Right lobe of liver (tissue), 6 donors: ENCODE data around the gene SLC9B1. TPM values are rescaled to one million over a fixed set of nuclear protein-coding genes. Genes with fewer than 3 reads are reported as not detected.

Experiments
- ATAC-seq, 4 donors: fragments of 200-7000 bp; cut with Tn5 transposase; one replicate each; pipeline ENCODE4 v1.9.1; 2020; ENCODE audit warnings: mild to moderate bottlenecking in 4 of 4, moderate library complexity in 4 of 4
- DNase-seq, 3 donors: peaks; one replicate each; pipeline ENCODE4 v3.0.0-alpha.2; 2020
- H3K27ac ChIP-seq, 3 donors: fragments of 200-600 bp; one replicate each; pipeline ENCODE4 v1.8.0; 2022
- H3K27me3 ChIP-seq, 2 donors: fragments of 200-600 bp; one replicate each; pipeline ENCODE4 v1.8.0; 2022
- H3K36me3 ChIP-seq, 4 donors: fragments of 200-600 bp; sonication (generic) in 1 of 4; one replicate each; pipeline versions ENCODE4 v1.5.1 to v1.8.0; 2017 to 2022; ENCODE audit warnings: control low read depth in 1 of 4
- H3K4me1 ChIP-seq, 4 donors: fragments of 200-600 bp; sonication (generic) in 1 of 4; one replicate each; pipeline versions ENCODE4 v1.5.1 to v1.8.0; 2017 to 2022; ENCODE audit warnings: control low read depth in 1 of 4
- H3K4me3 ChIP-seq, 3 donors: fragments of 200-600 bp; one replicate each; pipeline ENCODE4 v1.8.0; 2022
- H3K9me3 ChIP-seq, 4 donors: fragments of 200-600 bp; sonication (generic) in 1 of 4; one replicate each; pipeline versions ENCODE4 v1.5.1 to v1.8.0; 2017 to 2022; ENCODE audit warnings: control low read depth in 1 of 4
- POLR2A ChIP-seq: fragments of 450-650 bp; IDR thresholded peaks from one replicate; pipeline ENCODE4 v1.6.1; 2017; ENCODE audit warnings: antibody characterized with exemption, mild to moderate bottlenecking
- WGBS: methylation state at CpG from one replicate; pipeline ENCODE4 v1.1.6; 2018; ENCODE audit warnings: low coverage, low lambda C conversion rate; ENCODE audit not compliant: insufficient coverage; ENCODE audit errors: missing lambda C conversion rate; 5-methylcytosine and 5-hydroxymethylcytosine counted together
- intact Hi-C, 2 donors: fragments of 100-400 bp; cut with DNase I; formaldehyde crosslinking; loops; one replicate each; pipeline versions ENCODE4 v1.11.2 to v1.14.1; 2022
- total RNA-seq, 6 experiments: library from RNA; depleted of rRNA in 2 of 6; stranded (reverse); fragments of >200 nt in 2 of 6; fragmentation: NEBNext Ultra II Directional in 3 of 6; extraction: Animal tissue kit (Norgen Biotek cat#: 25700) in 3 of 6; gene quantifications; one replicate each; pipeline versions ENCODE4 v1.1.0 to v1.2.4, GENCODE V29; 2016 to 2023
- TF ChIP-seq, protein P1 (sequence below), 4 donors: fragments of 200-600 bp in 3 of 4; fragments of 450-650 bp in 1 of 4; IDR thresholded peaks; one replicate each; pipeline versions ENCODE4 v1.5.1 to v1.8.0; 2016 to 2022; ENCODE audit warnings: antibody characterized with exemption in 4 of 4, mild to moderate bottlenecking in 2 of 4
- donor health status: DM: no; HTN: yes; CAD: no.
- donor health status: DM: no; HTN: no; CAD: no.
- donor health status: DM: no; HTN: no; CAD: no.
- donor health status: DM: no; HTN: yes; CAD: no.
- donor health status: DM: no; HTN: yes; CAD: no.

SLC9B1 gene
- total RNA-seq, 6 experiments from 2014 or later = 0.24 to 0.56 (median 0.51) TPM; not detected in 2

DNA sequence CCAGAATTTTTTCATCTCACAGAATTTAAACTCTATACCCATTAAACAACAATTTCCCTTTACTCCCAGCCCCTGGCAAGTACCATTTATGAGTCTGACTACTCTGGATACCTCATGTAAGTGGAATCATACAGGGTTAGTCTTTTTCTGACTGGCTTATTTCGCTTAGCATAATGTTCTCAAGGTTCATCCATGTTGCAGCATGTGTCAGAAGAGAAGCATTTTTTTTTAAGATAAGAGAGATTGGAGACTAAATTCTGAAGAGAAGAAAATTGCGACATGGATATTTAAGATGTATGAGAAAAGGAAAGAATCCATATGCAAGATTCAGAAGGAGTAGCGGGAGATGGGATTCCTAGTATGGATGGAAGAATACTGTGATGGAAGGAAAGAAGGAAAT lies 11.3 kb upstream of the SLC9B1 start:
- DNase-seq (no peak), ATAC-seq (no peak)
- 91% methylated on average over 3 of the region's 3 CpGs for WGBS
- no peak overlapping the region for H3K4me3 ChIP-seq
- no peak overlapping the region for H3K27ac ChIP-seq
- intact Hi-C loops = no loop called here
- H3K4me1 ChIP-seq = no peaks in the 10 kb centered on the region
- no peak for TF ChIP-seq POLR2A
- TF ChIP-seq, protein P1, sequence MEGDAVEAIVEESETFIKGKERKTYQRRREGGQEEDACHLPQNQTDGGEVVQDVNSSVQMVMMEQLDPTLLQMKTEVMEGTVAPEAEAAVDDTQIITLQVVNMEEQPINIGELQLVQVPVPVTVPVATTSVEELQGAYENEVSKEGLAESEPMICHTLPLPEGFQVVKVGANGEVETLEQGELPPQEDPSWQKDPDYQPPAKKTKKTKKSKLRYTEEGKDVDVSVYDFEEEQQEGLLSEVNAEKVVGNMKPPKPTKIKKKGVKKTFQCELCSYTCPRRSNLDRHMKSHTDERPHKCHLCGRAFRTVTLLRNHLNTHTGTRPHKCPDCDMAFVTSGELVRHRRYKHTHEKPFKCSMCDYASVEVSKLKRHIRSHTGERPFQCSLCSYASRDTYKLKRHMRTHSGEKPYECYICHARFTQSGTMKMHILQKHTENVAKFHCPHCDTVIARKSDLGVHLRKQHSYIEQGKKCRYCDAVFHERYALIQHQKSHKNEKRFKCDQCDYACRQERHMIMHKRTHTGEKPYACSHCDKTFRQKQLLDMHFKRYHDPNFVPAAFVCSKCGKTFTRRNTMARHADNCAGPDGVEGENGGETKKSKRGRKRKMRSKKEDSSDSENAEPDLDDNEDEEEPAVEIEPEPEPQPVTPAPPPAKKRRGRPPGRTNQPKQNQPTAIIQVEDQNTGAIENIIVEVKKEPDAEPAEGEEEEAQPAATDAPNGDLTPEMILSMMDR (IDR thresholded peaks at IDR 0.05) = no peak
- no peaks in the 10 kb centered on the region for H3K27me3 ChIP-seq
- H3K9me3 ChIP-seq = no peaks in the 10 kb centered on the region
- peaks cover 0 to 11% (median 0%) of the 10 kb centered on the region in 4 donors for H3K36me3 ChIP-seq

DNA sequence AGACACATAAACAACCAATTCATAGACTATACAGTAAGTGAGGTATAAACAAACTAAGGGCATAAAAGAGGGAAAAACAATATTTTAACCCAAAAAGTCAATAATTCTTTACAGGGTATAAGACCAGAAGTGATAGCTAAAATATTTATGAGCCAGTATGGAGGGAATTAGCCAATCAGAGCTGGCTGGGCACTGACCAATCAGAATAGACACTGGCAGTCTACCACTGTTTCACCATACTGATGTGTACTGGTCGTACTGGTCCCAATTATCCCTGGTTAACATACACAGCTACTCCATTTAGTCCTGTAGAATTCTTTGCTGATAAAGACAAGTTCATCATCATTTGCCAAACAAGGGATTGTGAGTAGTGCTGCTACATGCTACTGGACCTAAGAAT lies 9.8 kb upstream of the SLC9B1 start:
- TF ChIP-seq, protein P1 (IDR thresholded peaks at IDR 0.05) = no peak
- no peak for TF ChIP-seq POLR2A
- ATAC-seq = no peak
- WGBS = 82% methylated on average over 1 of the region's 1 CpG
- Histone ChIP-seq H3K36me3 (peaks cover 0 to 11% (median 0%) of the 10 kb centered on the region in 4 donors), H3K27me3 (no peaks in the 10 kb centered on the region), H3K4me1 (no peaks in the 10 kb centered on the region), H3K4me3 (no peak overlapping the region), H3K9me3 (no peaks in the 10 kb centered on the region), H3K27ac (no peak overlapping the region)
- DNase-seq = no peak
- intact Hi-C loops = no loop called here

DNA sequence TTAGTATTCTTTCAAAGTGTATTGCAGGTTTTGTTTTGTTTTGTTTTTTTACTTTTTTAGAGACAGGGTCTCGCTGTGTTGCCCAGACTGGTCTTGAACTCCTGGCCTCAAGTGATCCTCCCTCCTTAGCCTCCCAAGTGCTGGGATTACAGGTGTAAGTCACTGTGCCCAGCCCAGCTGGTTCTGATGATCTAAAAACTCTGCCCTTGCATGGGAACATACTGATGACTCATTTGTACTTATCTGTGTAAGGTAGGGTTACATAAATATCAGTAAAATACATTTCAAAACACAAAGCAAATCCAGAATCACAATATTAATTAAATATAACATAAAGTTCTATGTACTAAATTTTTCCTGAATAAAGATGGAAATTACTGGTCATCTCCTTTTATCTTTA lies 7.4 kb upstream of the SLC9B1 start:
- H3K27me3 ChIP-seq = no peaks in the 10 kb centered on the region
- no peak for TF ChIP-seq POLR2A
- TF ChIP-seq, protein P1 (IDR thresholded peaks at IDR 0.05) = no peak
- WGBS = 100% methylated on average over 1 of the region's 1 CpG
- H3K4me3 ChIP-seq = no peak overlapping the region
- H3K36me3 ChIP-seq = peaks cover 0 to 11% (median 0%) of the 10 kb centered on the region in 4 donors
- ATAC-seq (no peak), DNase-seq (no peak)
- H3K4me1 ChIP-seq = no peaks in the 10 kb centered on the region
- intact Hi-C loops = no loop called here
- no peaks in the 10 kb centered on the region for H3K9me3 ChIP-seq
- H3K27ac ChIP-seq = no peak overlapping the region

DNA sequence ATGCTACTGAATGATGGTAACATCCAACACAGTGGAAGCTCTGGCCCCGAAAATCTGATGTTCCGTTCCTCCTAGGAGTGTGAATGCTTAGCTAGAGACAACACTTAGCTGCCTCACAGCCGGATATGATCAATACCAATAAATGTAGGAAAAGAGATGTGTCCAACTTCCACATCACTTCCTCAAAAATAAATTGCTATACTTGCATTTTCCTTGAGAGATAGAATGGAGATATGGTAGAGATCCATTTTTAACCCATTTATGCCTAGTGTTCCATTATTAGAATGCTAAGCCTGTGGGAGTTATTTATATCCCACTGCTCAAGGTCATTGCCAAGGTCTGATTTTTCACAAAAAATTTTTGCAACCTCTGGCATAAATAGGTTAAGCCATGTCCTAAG lies 5.5 kb upstream of the SLC9B1 start:
- no peaks in the 10 kb centered on the region for H3K27me3 ChIP-seq
- no peak overlapping the region for H3K27ac ChIP-seq
- DNase-seq (no peak), ATAC-seq (no peak)
- H3K4me3 ChIP-seq = no peak overlapping the region
- 90% methylated on average over 3 of the region's 3 CpGs for WGBS
- H3K36me3 ChIP-seq = peaks cover 0 to 3% (median 0%) of the 10 kb centered on the region in 4 donors
- no peak for TF ChIP-seq POLR2A
- TF ChIP-seq, protein P1 (IDR thresholded peaks at IDR 0.05) = no peak
- H3K9me3 ChIP-seq = no peaks in the 10 kb centered on the region
- intact Hi-C loops = no loop called here
- H3K4me1 ChIP-seq = no peaks in the 10 kb centered on the region

DNA sequence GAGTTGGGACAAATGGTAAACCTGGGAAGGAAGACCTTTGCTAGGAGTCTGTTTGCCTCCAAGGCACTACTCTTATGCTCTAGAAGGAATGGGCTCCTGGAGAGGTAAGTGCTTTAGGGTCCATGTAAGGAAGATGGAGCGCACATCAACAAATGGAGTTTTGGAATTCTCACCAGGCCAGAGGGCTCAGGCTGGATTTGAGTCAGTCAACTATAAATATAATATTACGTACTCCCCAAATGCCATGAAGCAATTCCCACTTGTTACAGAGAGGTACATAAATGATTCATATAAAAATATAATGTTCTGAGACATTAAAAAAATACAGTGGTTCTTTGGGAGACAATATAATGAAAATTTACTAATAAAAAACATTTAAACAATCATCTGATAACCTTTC lies 1.6 kb upstream of the SLC9B1 start:
- ATAC-seq = no peak
- WGBS = 96% methylated on average over 2 of the region's 2 CpGs
- Histone ChIP-seq H3K27ac (no peak overlapping the region), H3K4me1 (peaks cover 0 to 6% (median 0%) of the 10 kb centered on the region in 4 donors), H3K9me3 (no peaks in the 10 kb centered on the region), H3K36me3 (no peaks in the 10 kb centered on the region), H3K4me3 (no peak overlapping the region), H3K27me3 (no peaks in the 10 kb centered on the region)
- TF ChIP-seq, protein P1 (IDR thresholded peaks at IDR 0.05) = no peak
- no peak for TF ChIP-seq POLR2A
- intact Hi-C loops = no loop called here
- DNase-seq = no peak
